ENCODE measurements around the gene ZNF174.

The ZNF174 gene

DNA sequence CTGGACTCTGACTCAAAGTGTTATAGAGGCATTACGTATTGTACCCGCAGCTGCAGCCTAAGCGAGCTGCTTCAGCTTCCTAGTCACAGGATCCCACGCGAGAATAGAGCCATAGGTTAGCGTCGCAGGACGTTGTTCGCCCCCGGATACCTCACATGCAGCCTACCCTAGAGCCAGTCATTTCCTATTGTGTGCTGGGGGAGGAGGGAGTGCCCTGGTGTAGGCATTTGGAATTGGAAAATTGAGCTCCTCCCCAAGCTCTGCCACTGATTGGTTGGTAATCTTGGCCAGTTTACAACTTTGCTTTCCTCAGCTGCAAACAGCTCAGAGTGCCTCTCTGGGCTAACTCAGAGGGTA is 43.0 kb downstream of the ZNF174 start:
- DNase-seq: no peak

DNA sequence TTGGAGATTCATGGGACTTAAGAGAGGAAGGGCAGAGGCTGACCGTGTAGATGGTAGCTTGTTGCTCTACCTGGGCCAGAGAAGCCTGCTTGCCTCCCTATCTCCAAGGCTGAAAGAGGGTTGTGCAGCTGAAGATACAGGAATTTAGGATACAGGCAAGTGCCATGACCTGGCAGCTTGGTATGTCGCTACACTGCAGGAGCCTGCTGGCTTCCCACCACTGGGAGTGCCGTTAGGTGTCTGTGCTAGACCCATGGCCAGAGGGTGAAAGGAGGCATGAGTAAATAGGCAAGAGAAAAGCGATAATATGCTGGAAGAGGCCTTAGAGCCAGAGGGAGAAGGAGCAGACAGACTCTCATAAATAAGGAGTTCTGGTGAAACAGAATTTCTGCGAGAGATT is 53.1 kb downstream of the ZNF174 start:
- no peak for DNase-seq

DNA sequence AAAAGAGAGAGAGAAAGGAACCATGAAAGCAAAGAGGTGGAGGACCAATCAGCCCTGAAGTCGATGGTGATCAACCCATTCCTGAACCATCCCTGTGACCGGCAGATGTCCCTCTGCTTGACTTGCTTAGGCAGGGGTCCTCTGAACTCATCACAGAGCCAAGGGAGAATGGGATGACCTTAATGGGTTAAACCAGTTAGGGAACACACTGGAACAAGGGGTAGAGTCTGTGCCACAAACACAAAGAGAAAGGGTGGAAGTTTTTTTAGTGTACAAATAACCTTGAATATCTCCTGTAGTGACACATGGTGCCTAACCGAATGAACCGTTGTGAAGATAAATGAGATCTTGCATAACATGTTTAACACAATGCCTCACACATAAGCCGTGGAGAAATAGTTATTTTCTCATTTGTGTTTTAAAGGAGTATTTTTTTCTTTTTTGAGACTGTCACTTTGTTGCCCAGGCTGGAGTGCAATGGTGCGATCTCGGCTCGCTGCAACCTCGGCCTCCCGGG is 53.7 kb downstream of the ZNF174 start:
- no peak for DNase-seq

DNA sequence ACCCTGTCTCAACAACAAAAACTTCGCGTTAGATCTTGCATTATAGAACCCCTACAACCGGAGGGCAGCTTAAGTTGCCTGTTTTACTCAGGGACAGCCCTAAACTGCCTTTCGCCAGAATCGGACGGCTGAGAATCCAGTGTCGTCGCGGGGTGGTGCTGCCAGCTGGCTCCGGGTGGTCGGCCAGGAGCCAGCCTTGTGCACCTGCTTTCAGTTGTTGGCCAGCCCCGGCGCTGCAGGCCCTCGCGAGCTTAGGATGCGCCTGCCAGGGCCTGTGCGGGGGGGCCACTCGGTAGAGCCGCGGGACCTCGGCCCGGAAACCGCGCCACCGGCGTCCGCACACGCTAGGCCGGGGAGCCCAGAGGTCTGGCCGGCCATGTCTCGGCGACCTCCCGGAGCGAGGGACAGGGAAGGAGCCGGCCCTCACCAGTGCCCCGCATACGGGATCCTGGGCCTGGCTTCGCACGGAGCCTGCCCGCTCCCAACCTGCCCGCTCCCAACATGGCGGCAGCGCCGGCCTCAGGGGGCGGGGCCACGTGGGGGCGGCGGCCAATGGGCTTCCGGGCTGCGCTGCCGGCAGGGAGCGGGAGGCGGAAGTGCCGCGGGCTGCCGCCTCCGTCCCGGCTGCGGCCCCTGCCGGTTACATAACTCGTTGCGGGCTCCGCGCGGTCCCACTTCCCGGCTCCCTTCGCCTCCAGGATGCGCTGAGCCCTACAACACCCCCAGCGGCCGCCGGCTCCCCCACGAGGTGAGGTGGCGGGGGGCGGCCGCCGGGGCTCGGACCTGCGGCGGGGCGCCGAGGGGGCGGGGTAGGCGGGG is 56.6 kb downstream of the ZNF174 start:
- peak; percentile 89 for DNase-seq

DNA sequence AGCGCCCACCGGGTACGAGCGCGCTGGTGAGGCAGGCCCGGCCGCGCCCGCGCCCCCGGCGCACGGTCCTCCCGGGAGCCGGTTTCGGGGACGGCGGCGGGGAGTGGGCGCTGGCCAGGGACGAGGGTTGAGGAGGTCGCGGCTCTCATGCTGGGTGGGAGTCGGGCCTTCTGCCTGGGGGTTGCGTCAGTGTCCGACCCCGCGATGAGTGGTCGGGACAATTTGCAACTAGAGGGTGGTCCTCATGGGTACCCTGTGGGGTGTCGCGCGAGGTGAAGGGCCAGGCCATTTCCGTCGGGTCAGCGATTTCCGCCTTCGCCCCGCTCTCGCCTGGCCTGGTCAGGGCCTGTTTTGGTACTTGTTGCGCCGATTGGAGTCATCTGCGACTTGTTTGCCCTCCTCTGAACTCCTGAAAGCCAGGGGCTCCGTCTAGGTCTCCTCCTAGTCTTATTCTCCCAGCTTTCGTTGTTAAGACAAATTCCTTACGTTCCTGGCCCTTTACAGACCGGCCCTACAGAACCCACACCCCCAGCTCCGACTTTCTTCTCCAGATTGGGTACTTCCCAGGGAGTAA is 57.4 kb downstream of the ZNF174 start:
- DNase-seq: no peak

DNA sequence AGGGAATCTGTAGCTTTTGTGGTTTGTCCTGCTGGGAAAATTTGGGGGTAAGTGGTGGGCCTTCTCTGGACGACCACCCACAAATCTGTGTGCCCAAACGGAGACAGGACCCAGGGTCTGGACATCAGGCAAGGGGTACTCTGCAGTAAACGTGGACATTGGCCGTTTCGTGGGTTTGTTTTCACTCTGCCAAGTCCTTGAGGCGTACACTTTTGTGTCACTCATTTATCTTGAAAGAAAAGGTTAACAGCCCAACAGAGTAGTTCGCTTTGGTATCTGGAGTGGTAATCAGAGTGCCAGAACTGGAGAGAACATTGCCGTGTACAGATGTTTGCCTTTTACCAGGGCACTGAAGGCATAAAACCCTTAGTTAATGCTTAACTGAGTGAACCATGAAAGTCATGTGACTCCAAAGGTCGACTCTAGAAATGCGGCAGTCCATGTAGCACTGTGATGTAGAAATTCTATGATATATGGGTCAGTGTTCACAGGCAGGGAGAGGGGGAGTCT is 57.9 kb downstream of the ZNF174 start:
- peak; percentile 25 for DNase-seq
